HG02623 (cell line): ENCODE data around the gene PIP4K2C.

Experiments
- ATAC-seq: cut with Tn5 transposase; IDR thresholded peaks from one replicate; pipeline ENCODE4 v1.9.1; 2021; ENCODE audit warnings: moderate library complexity; ENCODE audit not compliant: unreplicated experiment

The PIP4K2C gene

DNA sequence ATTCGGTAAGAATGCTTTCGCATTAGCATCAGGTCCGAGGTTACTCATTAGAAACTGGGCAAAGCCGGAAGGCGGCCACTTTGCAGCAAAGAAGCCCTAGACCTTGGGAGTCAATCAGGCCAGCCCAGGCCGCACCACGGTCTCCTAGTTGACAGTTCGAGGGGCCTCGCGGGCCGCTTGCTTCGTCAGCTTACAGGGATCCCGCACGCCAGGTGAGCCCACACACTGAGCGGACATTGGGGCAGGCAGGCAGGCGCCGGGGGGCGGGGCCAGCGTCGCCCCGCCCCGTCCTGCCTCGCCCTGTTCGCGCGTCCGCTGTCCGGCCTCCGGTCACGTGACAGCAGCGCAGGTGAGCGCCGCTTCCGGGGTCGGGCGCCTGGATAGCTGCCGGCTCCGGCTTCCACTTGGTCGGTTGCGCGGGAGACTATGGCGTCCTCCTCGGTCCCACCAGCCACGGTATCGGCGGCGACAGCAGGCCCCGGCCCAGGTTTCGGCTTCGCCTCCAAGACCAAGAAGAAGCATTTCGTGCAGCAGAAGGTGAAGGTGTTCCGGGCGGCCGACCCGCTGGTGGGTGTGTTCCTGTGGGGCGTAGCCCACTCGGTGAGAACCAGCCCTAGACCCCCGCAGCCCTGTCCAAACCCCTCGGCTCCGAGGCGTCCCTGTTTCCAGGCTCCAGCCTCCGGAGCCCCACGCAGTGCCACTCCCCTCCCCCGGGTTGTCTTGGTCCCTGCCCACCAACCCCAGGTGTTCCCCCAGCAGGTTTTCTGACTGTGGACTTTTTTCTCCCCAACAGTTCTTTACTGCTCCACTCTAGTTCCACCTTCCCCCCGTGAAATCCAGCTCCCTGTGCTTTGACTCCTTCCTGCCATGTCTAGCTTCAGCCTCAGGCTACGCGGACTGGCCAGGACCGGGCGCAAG, at the start of gene PIP4K2C:
Gene PIP4K2C, plus strand, starts transcription at position 329 of the 918 bp plus-strand sequence. Its CDS starts 98 bp downstream, at position 427.
- ATAC-seq: peak; percentile 94

DNA sequence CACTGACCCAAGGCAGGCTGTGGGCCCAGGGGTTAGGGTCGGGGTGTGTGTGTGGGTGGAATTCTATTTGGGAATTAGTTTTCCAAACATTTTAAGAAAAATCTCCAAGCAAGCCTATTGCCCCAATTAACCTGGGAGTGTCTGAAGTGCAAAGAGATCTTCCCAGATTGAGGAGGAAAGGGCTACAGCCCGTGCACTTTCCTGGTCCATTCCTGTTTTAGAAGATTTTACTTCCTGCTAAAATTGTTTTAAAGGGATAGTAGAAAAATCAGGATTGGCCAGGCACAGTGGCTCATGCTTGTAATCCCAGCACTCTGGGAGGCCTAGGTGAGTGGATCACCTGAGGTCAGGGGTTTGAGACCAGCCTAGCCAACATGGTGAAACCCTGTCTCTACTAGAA, 49.3 kb upstream of the PIP4K2C start:
- ATAC-seq: no peak

DNA sequence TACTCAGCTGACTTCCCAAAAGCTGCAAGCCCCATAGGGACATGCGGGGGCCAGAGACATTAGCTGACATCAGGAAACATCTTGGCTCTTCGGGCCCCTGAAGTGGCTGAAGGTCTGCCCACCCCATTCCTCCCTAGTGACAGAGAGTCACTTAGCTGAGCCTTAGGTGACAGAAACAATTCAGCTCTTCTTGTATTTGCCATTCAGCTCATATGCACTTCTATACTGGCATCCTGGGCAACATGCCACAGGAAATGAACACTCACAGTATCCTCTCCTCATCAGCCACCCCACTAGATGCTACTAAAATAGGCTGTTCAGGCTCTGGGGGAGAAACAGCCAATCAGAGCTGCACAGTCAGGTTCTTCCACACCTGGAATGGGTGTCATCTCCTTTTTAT, 47.4 kb upstream of the PIP4K2C start:
- no peak for ATAC-seq

DNA sequence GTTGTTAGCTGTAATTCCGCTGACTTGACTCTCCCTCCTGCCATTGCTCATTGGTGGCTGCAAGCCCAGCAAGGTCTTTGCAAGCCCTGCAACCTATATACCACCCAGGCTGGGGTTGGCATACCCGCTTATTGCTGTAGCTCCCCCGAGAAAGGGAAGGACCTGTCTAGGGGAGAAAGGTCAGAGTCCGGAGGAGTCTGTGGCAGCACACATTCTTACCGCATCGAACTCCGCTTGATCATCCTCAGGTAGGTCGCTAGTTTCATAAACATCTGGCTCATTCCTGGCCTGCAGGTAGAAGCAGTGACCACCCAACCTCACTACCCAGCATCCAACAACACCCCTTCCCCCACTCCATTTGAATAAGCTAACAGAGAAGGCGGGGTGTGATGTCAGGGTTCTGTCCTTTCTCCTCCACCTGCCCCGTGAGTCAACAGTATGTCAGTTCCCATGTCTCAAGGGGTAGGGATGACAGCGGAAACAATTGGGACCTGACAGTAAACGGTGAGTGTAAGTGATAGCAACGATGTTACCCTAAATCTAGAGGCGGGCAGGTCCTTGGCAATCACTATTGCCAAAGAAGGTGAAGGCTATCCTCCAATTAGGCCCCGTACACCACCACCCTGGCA, 45.1 kb upstream of the PIP4K2C start:
- no peak for ATAC-seq

DNA sequence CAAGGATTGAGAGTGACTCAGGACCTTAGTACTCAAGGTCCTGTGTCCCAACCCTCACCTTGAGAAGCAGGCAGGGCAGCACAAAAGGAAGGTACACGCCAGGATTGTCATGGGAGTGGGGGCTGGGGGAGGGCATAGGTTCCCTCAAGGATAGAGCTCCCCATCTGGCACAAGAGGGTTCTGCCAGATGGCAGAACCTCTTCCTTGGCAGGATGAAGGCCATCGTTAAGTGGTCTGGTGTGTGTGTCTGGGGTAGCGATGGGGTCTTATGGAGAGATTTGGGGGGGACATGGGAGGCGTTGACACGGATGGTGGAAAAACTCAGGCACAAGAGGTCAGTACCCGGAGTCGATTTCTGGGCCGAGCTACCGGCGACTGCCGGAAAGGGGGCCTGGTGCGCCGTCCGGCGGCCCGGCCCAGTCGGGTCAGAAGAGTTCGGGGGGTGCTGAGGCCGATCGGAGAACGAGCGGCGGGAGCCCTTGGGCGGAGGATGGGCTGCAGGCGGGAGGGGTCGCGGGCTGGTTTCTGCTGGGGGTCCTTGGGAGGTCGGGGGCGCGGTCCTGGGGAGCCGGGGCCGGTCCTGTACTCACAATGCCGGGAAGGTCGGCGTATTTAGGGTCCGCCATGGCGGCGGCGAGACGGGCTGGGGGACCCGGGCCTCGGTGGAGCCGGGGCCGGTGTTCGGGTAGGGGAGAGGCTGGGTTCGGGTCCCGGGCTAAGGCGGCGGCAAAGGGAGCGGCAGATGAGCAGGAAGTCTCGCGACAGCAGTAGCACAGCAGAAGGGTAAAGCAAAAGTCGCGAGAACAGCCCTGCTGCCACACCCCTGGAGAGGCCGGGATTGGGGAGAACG, 44.3 kb upstream of the PIP4K2C start, which contains the start of gene DCTN2:
Gene DCTN2, minus strand, starts transcription at position 755 of the 850 bp plus-strand sequence. Its CDS starts 129 bp downstream, at position 626.
- peak; percentile 98 for ATAC-seq

DNA sequence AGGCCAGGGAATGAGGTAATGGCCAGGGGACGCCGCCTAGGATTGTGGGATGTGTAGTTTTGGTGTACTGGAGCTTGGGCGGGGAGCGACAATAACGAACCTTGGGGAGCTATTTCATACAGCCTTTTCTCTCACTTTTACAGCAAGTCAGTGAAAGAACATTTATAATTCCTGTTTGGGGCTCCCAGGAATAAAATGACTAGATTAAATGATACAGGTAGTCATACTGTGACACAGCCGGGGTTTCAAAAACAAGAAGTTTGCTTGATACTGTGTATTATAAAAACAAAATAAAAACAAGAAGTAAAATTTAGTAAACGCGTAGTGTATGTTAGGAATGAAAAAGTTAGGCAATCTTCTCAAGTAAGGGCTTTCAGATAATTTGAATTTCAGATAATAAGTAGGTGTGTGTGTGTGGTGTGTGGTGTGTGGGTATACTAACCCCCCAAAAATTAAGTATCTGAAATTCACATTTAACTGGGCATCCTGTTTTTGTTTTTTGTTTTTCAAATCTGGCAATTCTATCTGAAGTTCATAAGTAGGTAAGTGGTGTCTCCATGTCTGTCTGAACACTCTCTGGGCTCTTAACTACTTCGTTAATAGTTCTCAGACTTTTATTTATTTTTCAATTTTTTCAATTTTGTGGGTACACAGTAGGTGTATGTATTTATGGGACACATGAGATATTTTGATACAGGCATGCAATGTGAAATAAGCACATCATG, 43.5 kb upstream of the PIP4K2C start:
- no peak for ATAC-seq

DNA sequence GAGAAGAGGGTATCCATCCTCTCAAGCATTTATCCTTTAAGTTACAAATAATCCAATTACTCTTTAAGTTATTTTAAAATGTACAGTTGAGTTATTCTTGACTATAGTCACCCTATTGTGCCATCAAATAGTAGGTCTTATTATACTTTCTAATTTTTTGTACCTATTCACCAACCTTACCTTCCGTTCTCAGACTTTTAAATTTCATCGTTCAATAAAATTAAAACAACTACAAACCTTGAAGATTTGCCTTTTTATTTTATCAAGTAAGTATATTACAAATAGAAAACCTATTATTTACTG, 43.0 kb upstream of the PIP4K2C start:
- ATAC-seq: no peak

DNA sequence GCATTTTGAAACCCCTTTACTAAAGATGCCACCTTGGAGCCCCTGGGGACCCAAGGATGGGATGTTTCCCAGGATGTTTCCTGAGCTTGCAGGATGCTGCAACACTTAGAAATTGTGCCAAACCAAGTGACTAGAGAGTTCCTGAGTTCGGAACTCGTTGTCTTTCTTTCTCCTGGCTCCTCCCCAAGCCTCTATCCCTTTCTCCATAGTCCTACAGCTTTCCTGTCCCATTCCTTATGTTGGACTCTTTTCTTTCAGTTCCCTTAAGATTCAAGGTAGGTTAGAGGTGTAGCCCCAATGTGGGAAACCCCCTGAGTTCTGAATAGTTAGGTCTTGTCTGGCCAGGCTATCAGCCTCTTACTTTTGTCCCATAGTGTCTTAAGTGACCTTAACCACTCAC, 42.5 kb upstream of the PIP4K2C start:
- no peak for ATAC-seq

DNA sequence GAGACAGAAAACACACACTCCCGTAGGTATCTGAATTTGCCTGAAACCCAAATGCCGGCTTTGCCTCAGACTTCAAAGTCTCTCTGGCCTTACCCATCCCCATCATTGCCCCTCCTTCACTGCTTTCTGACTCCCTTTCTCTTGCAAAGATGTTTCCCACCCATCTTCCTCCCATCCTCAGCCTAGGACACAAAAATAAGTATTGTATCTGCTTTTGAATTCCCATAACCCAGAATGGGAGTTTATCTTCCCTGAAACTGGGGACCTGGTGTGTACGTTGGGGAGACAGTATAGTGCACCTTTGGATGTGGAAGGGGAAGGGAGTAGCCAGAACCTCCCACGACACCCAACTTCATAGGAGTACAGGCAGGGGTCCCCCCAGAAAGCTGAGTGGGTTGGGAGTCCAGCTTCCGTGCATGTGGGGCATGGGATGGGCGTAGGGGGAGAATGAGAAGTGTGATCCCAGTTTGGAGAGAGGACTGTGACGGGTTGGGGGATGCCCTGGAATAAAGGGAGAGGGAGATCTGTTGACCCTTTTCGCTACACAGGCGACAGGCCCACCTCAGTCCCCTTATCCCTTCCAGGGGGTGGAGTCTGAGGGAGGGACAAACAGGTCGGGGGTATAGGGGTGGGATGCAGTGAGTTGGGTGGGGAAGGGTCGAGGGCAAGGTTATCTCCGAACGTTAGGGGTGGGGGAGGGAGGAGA, 41.6 kb upstream of the PIP4K2C start:
- no peak for ATAC-seq

DNA sequence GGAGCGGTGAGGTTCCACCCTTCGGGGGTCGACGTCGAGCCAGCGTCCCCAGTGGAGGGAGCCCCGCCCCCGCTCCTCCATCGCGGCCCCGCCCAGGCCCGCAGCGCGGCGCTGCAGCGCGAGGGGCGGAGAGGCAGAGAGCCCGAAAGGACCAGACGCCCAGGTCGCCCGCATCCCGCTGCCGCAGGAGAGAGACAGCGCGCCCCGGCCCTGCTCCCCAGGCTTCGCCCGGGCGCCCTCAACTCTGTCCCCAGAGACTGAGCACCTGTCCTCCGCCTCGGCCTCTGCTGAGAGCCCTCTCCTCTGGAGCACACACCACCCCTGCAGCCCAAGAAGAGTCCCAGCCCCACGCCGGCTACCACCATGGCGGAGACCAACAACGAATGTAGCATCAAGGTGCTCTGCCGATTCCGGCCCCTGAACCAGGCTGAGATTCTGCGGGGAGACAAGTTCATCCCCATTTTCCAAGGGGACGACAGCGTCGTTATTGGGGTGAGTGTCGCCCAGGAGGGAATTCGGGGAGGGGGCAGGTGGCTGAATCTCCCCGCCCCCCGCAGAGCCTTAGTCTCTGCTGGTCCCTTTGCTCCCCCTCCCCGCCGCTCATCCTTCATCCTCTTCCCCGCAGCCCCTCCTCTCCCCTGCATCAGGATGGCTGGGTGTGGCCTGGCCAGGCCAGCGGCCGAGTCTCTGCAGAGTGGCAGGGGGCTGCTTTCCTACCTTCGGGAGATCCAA, 40.9 kb upstream of the PIP4K2C start, which contains the start of gene KIF5A:
Gene KIF5A, plus strand, starts transcription at position 136 of the 732 bp plus-strand sequence. Its CDS starts 228 bp downstream, at position 364.
- ATAC-seq: no peak

DNA sequence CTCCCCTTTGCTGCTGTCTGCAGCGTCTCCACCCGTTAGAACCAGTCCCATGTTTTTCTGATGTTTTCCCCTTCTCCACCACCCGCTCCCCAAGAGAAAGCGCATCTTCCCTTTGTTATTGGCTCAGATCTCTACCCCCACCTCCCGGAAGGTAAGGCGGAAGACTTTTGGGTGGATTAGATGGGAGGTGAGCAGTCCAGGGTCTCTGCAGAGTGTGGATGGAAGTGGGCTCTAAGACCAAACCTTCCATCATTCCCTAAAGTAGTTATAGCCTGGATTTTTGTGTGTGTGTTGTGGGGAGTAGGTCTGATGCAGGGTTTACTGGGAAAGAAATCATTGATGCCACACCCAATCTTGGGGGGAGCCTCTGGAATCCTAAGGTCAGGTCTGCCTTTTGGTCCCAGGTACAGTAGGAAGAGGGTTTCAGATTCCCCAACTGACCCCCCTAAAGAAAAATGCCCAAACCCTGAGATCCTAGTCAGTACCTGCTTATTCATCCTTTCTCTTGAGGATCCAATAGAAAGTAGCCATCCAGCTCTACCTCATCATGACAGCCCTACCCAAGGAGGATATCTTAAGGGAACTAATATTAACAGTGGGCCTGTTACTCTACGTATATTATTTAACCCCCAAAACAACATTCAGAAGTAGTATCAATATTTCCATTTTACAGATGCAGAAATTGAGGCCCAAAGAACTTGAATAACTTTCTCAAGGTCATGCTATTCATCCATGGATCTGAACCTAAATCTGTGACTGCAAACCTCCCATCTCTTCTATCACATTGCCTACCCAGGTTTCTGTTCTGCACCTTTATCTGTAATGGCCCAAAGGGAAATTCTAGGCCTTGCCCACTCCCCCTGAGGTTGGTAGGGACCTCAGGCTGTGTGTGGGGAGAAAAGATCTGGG, 40.1 kb upstream of the PIP4K2C start:
- no peak for ATAC-seq

DNA sequence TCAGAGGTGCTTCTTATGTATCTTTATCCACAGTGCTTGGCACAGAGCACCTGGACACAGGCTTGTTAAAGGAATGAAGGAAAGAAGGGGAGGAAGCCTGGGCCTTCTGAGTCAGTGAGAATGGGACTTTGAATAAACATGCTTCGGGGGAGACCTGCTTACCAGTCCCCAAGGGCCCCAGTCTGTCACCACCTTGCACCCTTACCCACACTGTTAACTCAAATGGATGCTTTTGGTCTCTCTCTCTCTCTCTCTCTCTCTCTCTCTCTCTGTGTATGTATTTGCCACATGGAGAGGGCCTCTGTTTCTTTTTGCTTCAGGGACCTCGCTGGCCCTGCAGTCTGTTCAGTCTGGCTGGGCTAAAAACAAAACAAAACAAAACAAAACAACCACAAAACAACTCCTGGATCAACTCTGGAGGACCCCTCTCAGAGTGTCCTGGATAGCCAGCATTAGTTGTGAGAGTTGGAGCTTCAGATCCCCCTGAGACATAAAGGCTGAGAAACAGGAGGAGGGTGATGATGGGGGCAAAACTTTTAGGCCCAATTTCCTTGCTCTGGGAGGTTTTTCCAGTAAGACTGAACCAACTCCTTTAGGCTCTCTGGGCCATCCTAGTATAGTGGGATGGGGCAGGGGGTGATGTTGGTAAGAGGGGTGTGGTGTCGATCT, 39.2 kb upstream of the PIP4K2C start:
- no peak for ATAC-seq

DNA sequence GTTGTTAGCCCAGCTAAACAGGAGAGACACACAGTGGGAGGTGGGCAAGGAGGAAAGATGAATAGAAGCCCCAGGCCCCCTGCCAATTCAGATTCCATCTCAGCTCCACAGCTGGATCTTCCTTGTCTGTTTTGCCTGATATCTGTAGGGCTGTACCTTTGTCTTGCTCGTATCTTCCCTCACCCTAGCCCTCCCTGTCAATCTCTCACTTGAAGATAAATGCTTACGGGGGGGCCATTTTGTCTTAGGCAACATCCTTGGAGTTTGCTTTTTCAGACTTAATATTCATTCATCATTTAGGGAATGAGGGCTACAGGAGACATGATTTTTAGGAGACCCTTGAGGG, 38.7 kb upstream of the PIP4K2C start:
- ATAC-seq: no peak

DNA sequence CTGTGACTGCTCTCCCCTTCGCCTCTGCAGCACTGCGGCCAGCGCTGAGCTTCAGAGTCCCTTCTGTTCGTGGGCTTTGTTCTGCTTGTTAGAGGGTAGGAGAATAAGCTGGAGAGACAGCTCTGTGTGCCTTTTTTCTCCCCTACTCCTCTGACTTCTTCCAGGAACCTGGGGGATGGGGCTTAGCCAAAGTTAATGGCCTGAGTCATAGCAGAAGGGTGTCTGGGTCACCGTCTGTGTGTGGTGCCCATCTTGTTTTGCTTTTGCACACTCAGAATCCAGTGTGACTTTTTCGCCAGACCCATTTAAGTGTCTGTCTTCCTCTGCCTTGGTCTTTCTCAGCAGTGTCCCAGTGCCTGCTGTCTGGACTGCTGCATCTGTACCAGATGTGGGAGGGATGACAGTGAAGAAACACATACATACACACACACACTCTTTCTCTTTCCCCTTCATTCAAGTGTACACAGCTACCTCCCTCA, 38.1 kb upstream of the PIP4K2C start:
- ATAC-seq: no peak

DNA sequence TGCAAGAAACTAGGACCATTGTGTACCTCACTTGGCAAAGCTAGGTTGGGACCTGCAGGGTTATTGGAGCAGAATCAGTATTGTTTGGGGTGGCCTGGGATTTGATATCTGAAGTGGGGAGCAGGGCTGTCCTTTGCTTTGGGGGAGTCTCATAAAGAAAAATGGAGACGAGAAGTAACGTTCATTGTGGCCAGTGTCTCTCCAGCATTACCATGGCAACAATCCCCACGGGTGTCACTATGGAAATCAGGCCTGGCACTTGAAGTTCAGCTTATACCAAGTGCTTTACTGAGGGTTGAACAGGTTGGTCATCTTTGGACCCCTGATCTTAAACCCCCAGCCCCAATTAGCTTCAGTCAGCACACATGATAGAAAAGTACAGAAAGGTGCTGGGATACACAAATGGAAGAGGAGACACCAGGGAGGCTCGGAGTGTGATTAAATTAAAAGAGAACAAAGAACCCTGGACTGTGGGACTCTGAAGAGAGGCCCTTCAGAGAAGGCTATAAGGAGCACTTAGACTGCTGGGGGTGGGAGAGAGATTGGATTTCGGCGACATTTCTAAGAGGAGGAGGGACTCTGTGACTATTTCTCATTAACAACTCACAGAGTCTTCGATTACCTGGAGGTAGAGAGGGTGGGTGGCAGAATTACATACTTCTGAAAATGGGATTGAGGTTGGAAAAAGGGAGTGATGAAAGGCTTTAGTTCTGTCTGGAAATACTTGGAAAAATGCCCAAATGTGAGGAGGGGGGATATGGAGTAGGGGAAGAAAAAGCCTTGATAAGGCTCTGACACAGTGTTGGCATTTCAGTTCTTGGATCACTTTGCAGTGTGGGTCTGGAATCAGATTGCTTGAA, 37.4 kb upstream of the PIP4K2C start:
- ATAC-seq: no peak

DNA sequence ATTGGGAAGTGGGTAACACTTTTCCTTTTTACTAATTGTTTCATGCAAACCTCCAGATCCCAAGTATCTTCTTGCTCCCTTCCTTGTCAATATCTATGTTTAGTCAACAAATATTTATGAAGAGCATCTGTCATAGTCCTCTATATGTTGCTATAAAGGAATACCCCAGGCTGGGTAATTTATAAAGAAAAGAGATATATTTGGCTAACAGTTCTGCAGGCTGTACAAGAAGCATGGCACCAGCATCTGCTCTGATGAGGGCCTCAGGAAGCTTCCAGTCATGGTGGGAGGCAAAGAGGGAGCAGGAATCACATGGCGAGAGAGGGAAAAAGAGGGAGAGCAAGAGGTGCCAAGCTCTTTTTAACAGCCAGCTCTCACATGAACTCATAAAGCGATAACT, 36.5 kb upstream of the PIP4K2C start:
- no peak for ATAC-seq

DNA sequence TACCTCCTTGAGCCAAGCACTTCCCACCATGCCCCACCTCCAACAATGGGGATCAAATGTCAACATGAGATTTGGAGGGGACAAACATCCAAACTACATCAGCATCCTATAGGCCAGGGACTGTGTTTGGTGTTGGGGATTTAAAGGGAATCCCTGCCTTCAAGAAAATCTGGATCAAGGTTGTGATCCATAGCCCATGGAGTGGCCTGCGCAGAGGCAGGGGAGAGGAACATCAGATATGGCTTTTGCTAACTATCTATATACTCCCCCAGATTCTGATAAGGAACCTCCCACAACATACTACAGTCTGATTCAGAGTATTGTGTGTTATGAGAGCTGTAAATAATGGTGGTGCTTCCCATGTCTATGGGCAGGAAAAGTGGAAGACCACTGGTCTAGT, 36.1 kb upstream of the PIP4K2C start:
- no peak for ATAC-seq
